Activated CD8-positive, alpha-beta memory T cell treated with anti-CD3 and anti-CD28 coated beads for 48 hours (primary cell): ENCODE data around the gene CUL4A.
"Not testable (repeated sequence)": the region's sequence is repeated elsewhere in the genome, so short reads cannot be mapped to it uniquely, and the experiment has no call there.

Experiments used
- DNase-seq, 3 experiments: peaks; one replicate each; pipeline ENCODE4 v3.0.0-alpha.2; 2020; ENCODE audit warnings: low read depth in 2 of 3, low spot score in 2 of 3

Gene CUL4A

GRCh38 chr13:113209336-113209758 is at the start of gene CUL4A:
CUL4A (plus strand) TSS chr13:113209613; CDS start chr13:113209628, 15 bp downstream.
- peak; percentile 37 to 56 (median 50) for DNase-seq

GRCh38 chr13:113159701-113160100 is 49.7 kb upstream of the CUL4A start:
- no peak for DNase-seq

- DNase-seq, result no peak
Measured at GRCh38 chr13:113160983-113161382, 48.4 kb upstream of the CUL4A start.

- DNase-seq, result no peak
Measured at GRCh38 chr13:113161433-113161832, 48.0 kb upstream of the CUL4A start.

- DNase-seq, result not testable (repeated sequence)
Measured at GRCh38 chr13:113161975-113162374, 47.4 kb upstream of the CUL4A start.

- DNase-seq, result no peak
Measured at GRCh38 chr13:113162783-113163685, 46.4 kb upstream of the CUL4A start.

GRCh38 chr13:113164492-113164891 is 44.9 kb upstream of the CUL4A start:
- no peak for DNase-seq

GRCh38 chr13:113166266-113166665 is 43.1 kb upstream of the CUL4A start:
- no peak for DNase-seq

- no peak for DNase-seq
Measured at GRCh38 chr13:113166681-113167080, 42.7 kb upstream of the CUL4A start.

GRCh38 chr13:113167155-113167554 is 42.3 kb upstream of the CUL4A start:
- DNase-seq, result no peak

- DNase-seq, result no peak
Measured at GRCh38 chr13:113167575-113167974, 41.8 kb upstream of the CUL4A start.

- DNase-seq, result no peak
Measured at GRCh38 chr13:113168211-113168610, 41.2 kb upstream of the CUL4A start.

GRCh38 chr13:113169277-113170272 is 39.8 kb upstream of the CUL4A start:
- DNase-seq, result no peak

- DNase-seq, result no peak
Measured at GRCh38 chr13:113170511-113170910, 38.9 kb upstream of the CUL4A start.

- no peak for DNase-seq
Measured at GRCh38 chr13:113171250-113172125, 37.9 kb upstream of the CUL4A start.

GRCh38 chr13:113172419-113172926 is 36.9 kb upstream of the CUL4A start:
- DNase-seq, result no peak

GRCh38 chr13:113176280-113176679 is 33.1 kb upstream of the CUL4A start:
- no peak for DNase-seq

- DNase-seq, result no peak
Measured at GRCh38 chr13:113176822-113177221, 32.6 kb upstream of the CUL4A start.

GRCh38 chr13:113178070-113178895 is 31.1 kb upstream of the CUL4A start:
- DNase-seq, result no peak

GRCh38 chr13:113178896-113179167 is 30.6 kb upstream of the CUL4A start:
- DNase-seq, result no peak
